CD4-positive, alpha-beta T cell treated with Interleukin-4 for 1 hour (primary cell): ENCODE data around the gene CNNM4.

Experiments
- DNase-seq, 2 donors: peaks; one replicate each; pipeline ENCODE4 v3.0.0-alpha.2; 2020 to 2022

CNNM4 gene

DNA sequence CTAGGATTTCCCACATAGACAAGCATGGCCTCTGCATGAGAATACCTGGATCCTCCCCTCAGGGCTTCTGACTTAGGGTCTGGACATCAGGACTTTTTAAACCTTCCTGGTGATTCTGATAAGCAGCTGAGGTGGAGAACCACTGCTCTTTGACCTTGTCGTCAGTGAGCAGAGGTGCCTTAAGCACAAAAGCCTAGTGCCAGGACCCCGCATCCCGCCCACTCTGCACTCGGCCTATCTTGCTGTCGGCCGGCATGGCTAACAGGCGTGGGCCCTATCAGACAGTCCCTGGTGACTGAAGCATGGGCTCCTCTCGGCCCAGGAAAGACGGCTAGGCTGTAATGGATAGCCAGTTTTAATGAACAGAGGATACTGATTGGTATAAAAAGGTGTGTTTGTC is 76.9 kb downstream of the CNNM4 start:
- no peak for DNase-seq

DNA sequence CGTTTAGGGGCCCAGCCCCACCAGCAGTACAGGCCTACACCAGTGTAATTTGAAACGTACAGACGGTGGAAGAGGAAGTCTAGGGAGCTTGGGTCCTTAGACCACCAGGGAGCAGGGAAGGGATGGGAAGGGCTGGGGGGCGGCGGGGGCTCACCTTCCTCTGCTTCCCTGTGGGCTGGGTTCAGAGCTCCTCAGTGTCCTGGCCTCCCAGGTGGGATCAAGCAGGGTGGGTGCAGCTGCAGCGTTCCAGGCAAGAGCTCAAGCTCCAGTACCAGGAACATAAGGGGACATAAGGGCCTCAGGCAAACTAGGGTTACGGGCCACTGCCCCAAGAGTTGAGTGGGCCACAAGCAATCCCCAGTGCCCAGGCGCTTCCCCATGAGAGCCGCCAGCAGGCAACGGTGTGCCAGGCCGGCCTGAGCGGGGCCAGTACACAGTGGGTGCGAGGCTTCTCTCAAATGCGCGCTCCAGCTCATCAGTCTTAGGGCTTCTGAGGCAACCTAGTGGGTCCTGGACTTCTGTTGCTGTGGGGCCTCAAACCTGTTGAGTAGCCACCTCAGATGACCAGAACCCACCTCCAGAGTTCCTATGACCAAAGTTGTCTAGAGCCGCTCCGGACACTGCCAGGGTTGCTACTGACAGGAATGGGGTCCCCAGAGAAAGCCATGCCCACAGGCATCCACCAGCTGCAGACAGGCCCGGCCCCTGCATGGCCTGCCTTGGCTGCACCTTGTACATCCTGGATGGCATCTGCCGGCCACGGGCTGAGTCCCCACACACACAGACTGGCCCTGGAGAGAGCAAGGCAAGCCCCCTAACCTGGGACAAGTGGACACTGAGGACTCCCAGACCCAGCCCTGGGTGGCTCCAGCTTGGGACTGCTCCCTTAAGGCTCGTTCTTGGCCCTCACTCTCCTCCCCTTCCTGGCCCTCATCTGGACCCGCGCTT is 77.9 kb downstream of the CNNM4 start:
- no peak for DNase-seq

DNA sequence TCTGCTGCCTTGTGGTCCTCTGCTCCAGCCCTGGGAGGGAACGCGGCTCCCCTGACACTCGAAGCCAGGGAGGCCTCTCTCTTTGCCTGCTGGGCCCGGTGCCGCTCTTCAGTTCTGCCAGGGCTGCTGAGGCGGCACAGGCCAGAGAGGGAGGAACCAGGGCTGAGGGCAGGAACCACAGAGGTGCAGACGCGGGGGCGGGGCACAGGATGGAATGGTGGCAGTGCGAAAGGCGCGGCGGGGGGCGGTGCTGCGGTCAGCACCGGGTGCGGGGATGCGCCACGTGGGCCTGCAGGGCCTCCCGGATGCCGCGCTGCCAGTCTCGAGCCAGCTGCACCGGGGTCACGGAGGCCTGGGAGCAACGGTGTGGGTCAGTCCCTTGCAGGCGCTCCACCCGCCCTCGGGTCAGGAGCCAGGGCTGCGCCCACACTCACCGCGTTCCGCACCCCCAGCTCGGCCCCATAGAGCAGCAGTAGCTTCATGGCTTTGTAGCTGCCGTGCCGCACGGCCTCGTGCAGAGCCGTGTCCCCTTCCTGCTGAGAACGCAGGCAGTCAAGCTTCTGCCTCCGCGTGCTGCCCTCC is 78.7 kb downstream of the CNNM4 start:
- DNase-seq = peak; percentile 80 to 83

DNA sequence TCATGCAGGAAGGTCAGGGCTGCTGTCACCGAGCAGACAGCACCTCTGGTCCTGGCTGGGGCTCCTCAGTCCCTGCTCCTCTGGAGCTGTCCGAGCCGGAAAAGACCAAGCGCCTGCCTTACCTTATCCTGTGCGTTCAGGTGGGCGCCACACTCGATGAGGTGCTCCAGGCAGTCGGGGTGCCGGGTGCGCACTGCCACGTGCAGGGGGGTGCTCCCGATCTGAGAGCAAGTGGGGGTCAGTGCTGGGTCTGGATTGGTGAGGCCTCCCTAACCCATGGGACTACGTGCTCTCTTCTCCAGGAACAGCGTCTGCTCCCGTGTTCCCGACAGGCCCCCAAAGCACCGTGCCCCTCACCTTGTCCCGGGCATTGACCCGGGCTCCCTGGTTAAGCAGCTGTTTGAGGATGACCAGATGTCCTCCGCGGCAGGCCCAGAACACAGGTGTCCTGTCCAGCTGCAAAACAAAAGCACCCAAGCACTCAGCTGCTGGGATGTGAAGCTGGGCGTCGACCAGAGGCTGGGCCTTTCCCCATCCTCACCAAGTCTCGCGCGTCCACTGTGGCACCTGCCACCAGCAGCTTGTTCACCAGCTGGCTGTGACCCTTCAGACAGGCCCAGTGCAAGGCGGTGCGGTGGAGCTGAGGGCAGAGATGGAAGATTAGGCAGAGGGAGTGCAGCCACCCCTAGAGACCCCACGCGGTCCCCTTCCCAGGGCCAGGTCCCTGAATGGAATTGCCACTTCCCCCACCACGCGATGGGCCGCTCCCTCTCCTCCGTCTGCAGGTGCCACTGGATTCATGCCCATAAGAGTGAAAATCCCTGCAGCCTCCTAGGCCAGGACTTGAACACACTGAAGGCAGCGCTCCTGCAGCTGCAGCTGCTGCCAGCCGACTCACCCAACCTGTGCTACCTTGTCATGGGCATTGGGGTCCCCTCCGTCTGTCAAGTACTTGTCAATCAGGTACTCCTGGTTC is 79.5 kb downstream of the CNNM4 start:
- DNase-seq = no peak

DNA sequence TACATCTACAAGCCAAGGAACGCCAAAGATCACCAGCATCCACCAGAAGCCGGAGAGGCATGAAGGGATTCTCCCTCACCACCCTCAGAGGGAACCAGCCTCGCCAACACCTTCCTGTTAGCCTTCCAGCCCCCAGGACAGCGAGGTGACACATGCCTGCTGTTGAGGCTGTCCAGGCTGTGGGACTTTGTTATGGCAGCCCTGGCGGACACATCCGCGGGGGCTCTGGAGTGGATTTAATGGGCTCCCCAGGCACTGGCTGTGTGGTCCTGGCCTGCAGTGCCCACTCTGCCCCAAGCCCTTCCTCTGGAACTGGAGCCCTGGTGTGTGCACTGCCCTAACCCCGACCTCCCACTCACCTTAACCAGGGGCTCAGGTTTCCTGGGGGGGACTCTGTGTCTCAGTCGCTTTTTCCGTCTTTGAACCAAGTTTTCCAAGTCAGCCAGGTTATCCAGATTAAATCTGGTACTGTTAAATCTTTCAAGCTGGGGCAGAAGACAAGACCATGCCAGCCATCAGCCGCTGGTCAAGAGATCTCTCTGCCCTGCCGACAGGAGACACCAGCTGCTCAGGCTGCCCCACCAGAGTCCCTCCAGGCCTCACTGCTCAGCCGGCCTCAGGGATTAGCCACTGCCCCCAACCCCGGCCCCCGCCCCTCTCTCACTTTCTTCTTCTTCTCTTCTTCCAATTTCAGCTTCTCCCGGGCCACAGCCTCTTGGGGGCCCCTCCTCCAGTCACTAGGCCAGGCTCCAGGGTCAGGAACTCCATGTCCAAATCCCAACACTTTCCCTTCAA is 81.2 kb downstream of the CNNM4 start:
- no peak for DNase-seq

DNA sequence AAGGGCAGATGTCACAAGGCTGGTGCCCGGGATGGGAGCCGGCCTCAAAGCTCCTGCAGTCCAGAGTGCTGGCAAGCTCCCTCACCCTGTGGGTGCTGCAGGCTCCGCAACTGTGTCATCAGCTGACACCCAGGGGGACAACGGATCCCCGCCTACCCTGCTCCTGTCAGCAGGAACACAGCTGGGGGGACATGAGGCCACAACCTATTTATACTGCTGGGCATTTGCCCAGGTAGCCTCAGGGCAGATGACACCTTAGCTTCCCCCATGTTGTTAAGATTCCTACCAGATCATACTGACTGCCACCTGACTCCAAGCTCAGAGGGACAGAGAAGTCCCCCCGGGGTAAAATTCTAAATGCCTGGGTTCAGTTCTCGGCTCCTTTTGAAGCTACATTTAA is 81.9 kb downstream of the CNNM4 start:
- DNase-seq = no peak

DNA sequence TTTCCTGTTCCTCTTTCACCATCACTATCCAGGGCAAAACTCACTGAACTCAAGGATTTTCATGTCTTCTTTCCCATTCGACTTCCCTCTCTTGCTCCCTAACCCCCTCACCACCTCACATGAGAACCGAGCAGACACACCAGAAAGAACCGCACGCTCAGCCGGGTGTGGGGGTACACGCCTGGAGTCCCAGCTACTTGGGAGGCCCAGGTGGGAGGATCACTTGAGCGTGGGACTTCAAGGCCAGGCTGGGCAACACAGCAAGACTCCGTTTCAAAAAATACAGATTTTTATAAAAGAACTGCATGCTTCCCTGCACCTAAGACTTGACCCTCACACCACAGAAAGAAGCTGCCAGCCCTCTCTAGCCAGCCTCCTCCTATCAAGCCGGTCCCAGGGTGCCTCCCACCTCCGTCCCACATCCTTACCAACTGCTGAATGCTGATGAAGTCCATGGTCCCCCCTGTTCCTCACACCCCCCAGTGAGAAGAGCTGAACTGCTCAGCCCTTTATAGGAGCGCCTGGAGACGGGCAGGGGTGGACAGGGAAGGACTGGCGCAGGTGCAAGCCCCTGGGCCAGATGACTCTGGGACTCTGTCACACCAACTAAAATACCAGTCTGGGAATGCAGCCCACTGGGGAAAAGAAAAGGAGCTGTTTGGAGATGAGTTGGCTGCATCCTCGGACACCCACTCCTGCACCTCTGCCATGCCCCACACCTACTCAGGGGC is 83.0 kb downstream of the CNNM4 start, which contains the start of gene ANKRD23:
ANKRD23 (minus strand) TSS at position 484 of the 731 bp plus-strand sequence; CDS start at position 455, 29 bp downstream.
- DNase-seq = no peak

DNA sequence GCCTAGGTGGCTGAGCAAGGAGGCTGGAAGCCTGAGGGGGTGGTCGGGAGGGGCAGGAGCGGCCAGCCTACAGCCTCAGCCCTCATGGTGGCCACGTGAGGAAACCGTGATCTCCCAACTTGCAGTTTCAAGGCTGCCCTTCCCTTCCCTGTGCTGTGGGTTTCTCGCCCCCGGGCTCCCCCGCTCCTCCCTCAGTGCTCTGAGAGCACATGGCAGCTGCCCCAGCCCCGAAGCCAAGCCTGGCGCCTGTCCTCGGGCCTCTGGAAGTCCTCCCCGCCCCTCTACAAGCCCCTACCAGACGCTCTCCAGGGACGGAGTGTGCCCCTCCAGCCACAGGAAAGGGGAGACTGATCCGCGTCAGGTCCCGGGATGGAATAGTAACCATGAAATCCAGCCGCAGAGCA is 83.7 kb downstream of the CNNM4 start:
- DNase-seq = no peak

DNA sequence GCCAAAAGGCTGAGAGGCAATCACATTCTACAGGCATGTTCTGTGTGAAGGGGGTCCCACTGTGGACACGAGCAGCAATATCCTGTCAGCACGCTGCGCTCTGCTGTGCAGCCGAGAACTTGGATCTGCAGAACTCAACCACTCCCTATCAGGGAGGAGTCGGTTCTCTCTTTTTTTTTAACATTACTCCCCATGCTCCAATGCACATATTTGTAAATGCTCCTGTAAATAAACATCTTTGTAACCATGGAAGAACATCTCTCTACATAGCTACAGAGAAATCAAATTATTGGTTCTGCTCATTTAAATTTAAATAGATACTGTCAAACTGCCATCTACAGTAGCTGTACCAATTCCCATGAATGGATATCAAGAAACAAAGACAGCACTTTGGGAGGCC is 86.1 kb downstream of the CNNM4 start:
- no peak for DNase-seq

DNA sequence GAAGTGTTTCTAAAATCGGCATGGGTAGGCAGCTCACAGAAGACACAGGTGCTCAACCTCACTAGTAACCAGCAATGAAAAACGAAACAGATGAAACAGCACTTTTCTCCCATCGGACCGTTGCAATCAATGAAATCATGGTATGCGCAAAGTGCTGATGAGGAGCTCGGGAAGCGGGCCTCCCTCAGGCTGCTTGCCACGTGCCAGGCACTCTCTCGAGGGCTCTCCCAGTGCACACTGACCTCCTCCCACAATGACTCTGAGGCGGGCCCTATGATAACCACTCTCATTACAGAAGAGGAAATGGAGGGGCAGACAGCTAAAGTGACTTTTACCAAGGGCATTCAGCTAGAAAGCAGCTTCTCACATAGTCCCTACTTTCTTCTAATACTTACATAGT is 86.9 kb downstream of the CNNM4 start:
- DNase-seq = no peak

DNA sequence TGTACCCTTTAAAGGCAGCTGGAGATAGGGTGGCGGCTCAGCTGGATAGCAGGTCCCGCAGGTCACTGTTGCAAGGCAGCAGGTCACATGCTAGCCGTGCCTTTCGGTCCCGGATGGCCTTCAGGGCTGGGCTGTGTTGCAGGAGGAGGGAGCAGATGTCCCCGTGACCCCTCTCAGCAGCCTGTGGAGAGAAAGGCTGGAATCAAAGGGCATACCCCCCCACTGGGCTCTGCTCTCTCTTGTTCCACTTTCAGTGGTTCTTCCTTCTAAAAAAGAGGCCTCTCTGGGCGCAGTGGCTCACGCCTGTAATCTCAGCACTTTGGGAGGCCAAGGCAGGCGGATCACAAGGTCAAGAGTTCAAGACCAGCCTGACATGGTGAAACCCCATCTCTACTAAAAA is 87.6 kb downstream of the CNNM4 start:
- no peak for DNase-seq

DNA sequence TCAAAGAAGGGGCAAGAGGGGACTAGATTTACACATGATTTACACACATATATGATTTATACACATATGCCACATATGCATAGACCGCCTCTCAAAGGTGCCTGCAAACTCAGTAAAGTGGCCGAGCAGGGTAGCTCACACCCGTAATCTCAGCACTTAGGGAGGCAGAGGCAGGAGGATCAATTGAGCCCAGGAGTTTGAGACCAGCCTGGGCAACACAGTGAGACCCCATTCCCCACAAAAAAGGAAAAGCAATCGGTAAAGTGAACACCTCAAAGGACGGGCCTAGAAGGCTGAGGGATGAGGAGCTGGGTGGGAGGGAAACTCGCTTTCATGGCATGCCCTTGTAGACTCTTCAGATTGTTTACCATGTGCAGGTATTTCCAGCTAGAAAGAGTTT is 92.0 kb downstream of the CNNM4 start:
- no peak for DNase-seq

DNA sequence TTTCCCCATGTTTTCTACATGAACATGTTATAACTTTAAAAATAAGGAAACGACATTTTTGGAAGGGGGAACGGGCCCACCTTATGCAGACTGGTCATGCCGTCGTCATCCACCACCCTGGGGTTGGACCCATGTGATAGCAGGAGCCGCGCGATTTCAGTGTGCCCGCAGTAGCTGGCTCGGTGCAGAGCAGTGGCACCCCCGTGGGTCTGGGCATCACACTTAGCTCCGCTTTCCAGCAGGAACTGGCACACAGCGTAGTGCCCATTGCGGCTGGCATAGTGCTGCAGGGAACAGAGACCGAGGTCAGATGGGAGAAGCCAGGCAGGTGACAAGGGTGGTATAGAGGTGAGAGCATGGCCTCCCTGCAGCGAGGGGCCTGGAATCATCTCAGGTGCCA is 92.6 kb downstream of the CNNM4 start:
- no peak for DNase-seq

DNA sequence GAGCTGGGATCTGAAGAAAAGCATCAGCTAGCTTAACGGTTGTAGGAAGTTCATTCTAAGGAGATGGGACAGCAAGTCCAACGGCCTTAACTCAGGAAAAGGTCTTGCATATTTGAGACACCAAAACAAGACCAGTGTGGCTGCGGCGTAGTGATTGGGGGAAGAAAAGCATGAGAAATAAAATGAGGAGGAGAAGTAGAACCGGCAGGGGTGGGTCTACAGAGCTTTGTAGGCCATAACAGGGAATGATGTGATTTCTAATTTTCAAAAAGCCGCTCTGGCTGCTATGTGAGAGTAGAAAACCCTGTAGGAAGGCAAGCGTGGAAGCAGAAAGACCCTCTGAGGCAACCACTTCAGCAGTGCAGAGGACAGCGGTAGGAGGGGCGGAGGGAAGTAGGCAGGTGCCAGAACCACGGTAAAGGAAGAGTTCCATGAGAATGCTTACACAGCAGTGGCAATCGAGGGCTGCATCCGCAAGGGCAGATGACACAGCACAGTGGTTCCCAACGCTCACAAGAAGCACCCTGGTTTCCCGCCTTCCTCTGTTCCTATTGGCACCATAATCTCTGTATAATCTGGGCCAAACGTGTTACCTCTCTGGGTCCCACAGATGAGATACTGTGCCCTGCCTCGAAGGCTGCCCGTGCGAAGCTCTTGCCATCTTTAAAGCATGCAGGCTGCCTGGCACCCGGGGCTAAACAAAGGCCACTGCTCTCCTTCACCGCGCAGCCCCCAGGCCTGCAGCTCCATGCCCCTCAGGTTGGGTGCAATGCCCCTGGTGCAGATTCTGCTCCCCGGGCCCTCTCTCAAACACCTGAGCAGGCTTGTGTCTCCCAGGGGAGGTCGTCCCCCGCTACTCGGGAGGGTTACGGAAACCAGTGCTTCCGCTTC is 96.3 kb downstream of the CNNM4 start:
- peak in 1 of 2 donors; percentile 31 for DNase-seq

DNA sequence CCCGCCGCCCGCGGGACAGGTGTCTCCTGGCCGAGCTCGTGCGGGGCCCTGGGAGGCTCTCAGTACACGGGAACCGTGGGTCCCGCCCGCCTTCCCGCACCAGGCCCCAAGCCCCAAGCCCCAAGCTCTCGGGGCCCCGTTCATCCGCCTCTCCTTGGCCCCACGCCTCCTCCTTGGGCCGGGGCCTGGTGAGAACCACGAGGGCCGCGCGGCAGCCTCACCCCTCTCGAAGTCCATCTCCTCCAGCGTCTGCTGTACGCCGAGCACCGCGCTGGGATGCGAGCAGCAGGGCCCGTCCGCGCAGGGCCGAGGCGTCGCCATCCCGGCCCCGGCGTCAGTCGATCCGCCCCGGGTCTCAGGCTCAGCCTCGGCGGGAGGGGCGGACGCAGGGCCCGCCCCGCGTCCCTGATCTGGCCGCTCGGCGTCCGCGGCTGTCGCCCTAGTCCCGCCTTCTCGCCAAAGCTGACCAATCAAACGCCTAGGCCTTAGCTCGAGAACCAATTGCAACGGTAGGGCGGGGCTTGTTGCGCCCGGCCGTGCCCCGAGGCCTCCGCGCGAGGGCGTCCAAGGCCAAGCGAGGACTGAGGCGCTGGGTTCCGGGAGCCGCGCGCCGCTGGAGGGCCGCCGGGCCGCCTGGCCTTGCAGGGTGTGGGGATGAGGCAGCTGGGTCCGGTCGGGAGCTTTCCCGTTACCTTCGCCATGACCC is 97.1 kb downstream of the CNNM4 start, which contains the start of gene ANKRD39:
ANKRD39 (minus strand) TSS at position 350 of the 706 bp plus-strand sequence; CDS start at position 321, 29 bp downstream.
- peak; percentile 98 to 99 for DNase-seq

DNA sequence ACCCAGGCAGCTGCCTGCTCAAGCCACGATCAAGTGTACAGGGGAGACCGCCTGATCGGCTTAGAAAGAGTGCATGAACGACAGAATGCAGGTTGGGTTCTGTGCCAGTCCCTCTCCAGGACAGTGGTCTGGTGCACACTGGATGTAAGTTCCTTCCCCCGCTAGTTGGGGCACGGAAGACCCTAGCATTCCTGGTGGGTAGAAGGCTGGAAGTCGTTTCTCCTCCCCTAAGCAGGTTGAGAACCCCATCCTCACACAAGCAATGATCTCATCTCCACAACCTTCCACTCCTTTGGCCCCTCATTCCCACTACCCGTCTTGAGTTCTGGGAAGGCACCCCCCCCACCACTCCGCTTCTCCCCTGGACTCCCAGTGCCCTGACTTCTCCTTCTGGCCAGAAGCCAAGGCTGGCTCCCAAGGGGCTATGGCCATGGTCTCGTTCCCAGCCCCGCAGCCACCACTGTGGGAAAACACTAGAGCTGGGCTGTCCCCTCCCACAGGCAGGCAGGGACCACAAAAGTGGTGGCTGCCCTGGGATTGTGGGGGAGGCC is 98.5 kb downstream of the CNNM4 start:
- DNase-seq = no peak

DNA sequence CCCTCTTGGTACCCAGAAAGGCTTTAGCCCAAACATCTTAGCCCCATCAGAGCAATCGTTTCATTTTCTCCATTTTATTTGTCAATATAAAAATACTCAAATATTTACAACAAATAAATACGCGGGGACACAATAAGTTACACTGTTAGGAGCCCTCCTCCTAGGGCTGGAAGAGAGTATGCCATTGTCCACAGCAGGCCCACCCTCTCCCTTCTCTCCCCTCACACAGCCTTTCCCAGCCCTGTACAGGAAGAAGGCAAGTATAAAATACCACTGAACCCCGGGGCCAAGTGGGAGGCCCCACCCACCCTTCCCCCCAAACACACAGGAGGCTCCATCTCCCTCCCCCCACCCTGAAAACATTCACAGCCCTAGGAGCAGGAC is 99.0 kb downstream of the CNNM4 start:
- DNase-seq = no peak

DNA sequence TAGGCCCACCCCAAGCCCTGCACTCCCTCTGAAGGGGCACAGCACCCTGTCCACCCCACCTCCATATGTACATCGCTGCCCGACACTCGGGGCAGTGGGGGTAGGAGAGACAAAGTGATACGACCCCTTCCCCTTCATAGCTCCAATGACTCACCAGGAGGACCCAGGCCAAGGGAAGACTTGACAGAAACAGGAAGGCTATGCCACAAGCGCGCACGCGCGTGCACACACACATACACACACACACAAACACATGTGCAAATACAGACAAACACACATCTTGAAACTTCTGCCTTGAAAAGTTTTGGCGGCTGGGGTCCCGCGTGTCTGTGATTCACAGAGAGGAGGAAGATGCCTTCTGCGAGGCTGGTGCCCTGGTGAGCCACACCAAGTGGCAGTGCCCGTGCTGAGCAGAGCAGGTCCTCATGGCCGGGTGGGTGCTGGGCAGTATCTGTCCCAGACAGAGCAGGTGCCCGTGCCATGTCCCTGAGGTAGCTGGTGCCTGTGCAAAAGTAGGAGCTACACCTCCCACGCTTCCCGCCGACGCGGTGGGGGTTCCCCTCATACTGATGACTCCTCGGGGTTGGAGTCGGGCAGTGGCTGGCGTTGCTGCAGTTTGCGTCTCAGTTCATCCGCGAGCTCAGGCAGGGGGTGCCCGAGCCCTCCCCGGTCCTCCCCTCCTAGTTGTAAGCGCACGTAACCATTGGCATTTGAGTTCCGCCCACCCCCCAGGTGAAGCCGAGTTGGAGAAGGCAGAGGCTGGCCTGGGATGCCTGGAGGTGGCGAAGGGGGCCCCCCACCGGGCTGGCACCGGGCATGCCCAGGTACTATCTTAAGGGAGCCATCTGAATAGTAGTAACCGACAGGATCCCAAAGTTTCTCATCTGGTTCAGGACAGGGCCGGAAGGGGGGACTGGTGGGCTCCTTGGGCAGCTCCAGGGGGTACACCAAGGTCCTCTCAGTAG is 99.6 kb downstream of the CNNM4 start:
- peak in 1 of 2 donors; percentile 44 for DNase-seq
